HG02623 (cell line): ENCODE results near the gene RGSL1.

Experiments used
- ATAC-seq: cut with Tn5 transposase; IDR thresholded peaks from one replicate; pipeline ENCODE4 v1.9.1; 2021; ENCODE audit warnings: moderate library complexity; ENCODE audit not compliant: unreplicated experiment

RGSL1 gene

GRCh38 chr1:182587666-182588499 lies 137.9 kb downstream of the RGSL1 start:
- no peak for ATAC-seq

- ATAC-seq, result peak; percentile 78
Observed at GRCh38 chr1:182588500-182589396, 138.8 kb downstream of the RGSL1 start, which contains the start of gene RNASEL. TSS of gene RNASEL (minus strand) at chr1:182589256. CDS start at chr1:182586806, 2,450 bp downstream.

- ATAC-seq, result no peak
Observed at GRCh38 chr1:182589520-182589919, 139.6 kb downstream of the RGSL1 start.

GRCh38 chr1:182589931-182590330 lies 140.0 kb downstream of the RGSL1 start:
- no peak for ATAC-seq

- no peak for ATAC-seq
Observed at GRCh38 chr1:182595641-182596240, 145.8 kb downstream of the RGSL1 start.

- ATAC-seq, result no peak
Observed at GRCh38 chr1:182596934-182597333, 147.0 kb downstream of the RGSL1 start.

- no peak for ATAC-seq
Observed at GRCh38 chr1:182598296-182598695, 148.3 kb downstream of the RGSL1 start.

GRCh38 chr1:182599339-182599738 lies 149.4 kb downstream of the RGSL1 start:
- ATAC-seq, result no peak

GRCh38 chr1:182600036-182600713 lies 150.2 kb downstream of the RGSL1 start:
- no peak for ATAC-seq

- ATAC-seq, result no peak
Observed at GRCh38 chr1:182600745-182601415, 150.9 kb downstream of the RGSL1 start.

- ATAC-seq, result no peak
Observed at GRCh38 chr1:182601416-182601786, 151.5 kb downstream of the RGSL1 start.

GRCh38 chr1:182601913-182602312 lies 152.0 kb downstream of the RGSL1 start:
- no peak for ATAC-seq

GRCh38 chr1:182602935-182603645 lies 153.1 kb downstream of the RGSL1 start:
- ATAC-seq, result no peak

GRCh38 chr1:182603646-182604174 lies 153.8 kb downstream of the RGSL1 start:
- ATAC-seq, result no peak

GRCh38 chr1:182604175-182605164 lies 154.5 kb downstream of the RGSL1 start, which contains the start of gene RGS16:
TSS of gene RGS16 (minus strand) at chr1:182604389. CDS start at chr1:182604259, 130 bp downstream.
- peak; percentile 85 for ATAC-seq

GRCh38 chr1:182607566-182607965 lies 157.6 kb downstream of the RGSL1 start:
- no peak for ATAC-seq

- ATAC-seq, result no peak
Observed at GRCh38 chr1:182608236-182608635, 158.3 kb downstream of the RGSL1 start.
